GM23338 (cell line): ENCODE results near the gene NME1.

Experiments used
- CREB1 ChIP-seq: fragments of 250-450 bp; sonication (Bioruptor Pico); IDR thresholded peaks from 2 replicates; pipeline ENCODE4 v1.5.0; 2020; ENCODE audit warnings: low read depth, mild to moderate bottlenecking, moderate library complexity
- EZH2 ChIP-seq: fragments of 200-600 bp; sonication (generic); IDR thresholded peaks from one replicate; pipeline ENCODE4 v1.8.0; 2017; ENCODE audit warnings: antibody characterized with exemption, mild to moderate bottlenecking, low read depth; ENCODE audit not compliant: unreplicated experiment
- EZH2phosphoT487 ChIP-seq: fragments of 200-600 bp; sonication (generic); IDR thresholded peaks from one replicate; pipeline ENCODE4 v1.8.1; 2018; ENCODE audit warnings: antibody characterized with exemption; ENCODE audit not compliant: unreplicated experiment
- JUNB ChIP-seq: IDR thresholded peaks from one replicate; pipeline ENCODE4 v1.6.1; 2016; ENCODE audit warnings: antibody characterized with exemption; ENCODE audit not compliant: unreplicated experiment
- POLR2AphosphoS5 ChIP-seq: IDR thresholded peaks from 2 replicates; pipeline ENCODE4 v1.6.1; 2016; ENCODE audit warnings: antibody characterized with exemption, low read depth
- STAT1 ChIP-seq: IDR thresholded peaks from one replicate; pipeline ENCODE4 v1.6.1; 2016; ENCODE audit warnings: antibody characterized with exemption; ENCODE audit not compliant: unreplicated experiment
- ZNF462 ChIP-seq: fragments of 250-450 bp; sonication (Bioruptor Pico); IDR thresholded peaks from 2 replicates; pipeline ENCODE4 v1.5.0; 2020; ENCODE audit warnings: mild to moderate bottlenecking, moderate library complexity
- TF ChIP-seq, protein P1 (sequence below), 2 experiments: fragments of 200-600 bp in 1 of 2; sonication (generic) in 1 of 2; conservative IDR thresholded peaks; 2 replicates each; pipeline versions ENCODE4 v1.5.1 to v1.6.1; 2016 to 2017; ENCODE audit warnings: antibody characterized with exemption in 2 of 2, low read depth in 2 of 2, mild to moderate bottlenecking in 2 of 2, moderate library complexity in 1 of 2
- TF ChIP-seq, protein P2 (sequence below): IDR thresholded peaks from 2 replicates; pipeline ENCODE4 v1.6.1; 2016; ENCODE audit warnings: antibody characterized with exemption
- TF ChIP-seq, protein P3 (sequence below): IDR thresholded peaks from one replicate; pipeline ENCODE4 v1.6.1; 2018; ENCODE audit warnings: antibody characterized with exemption; ENCODE audit not compliant: unreplicated experiment

- TF ChIP-seq POLR2AphosphoS5 (no peak), JUNB (no peak), EZH2phosphoT487 (no peak), STAT1 (no peak), EZH2 (no peak), ZNF462 (no peak), CREB1 (CRISPR knock-in tag) (no peak)
- TF ChIP-seq, protein P1, sequence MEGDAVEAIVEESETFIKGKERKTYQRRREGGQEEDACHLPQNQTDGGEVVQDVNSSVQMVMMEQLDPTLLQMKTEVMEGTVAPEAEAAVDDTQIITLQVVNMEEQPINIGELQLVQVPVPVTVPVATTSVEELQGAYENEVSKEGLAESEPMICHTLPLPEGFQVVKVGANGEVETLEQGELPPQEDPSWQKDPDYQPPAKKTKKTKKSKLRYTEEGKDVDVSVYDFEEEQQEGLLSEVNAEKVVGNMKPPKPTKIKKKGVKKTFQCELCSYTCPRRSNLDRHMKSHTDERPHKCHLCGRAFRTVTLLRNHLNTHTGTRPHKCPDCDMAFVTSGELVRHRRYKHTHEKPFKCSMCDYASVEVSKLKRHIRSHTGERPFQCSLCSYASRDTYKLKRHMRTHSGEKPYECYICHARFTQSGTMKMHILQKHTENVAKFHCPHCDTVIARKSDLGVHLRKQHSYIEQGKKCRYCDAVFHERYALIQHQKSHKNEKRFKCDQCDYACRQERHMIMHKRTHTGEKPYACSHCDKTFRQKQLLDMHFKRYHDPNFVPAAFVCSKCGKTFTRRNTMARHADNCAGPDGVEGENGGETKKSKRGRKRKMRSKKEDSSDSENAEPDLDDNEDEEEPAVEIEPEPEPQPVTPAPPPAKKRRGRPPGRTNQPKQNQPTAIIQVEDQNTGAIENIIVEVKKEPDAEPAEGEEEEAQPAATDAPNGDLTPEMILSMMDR (conservative IDR thresholded peaks at IDR 0.05; ENCODE audit: low read depth in 2 of 2): no peak
- TF ChIP-seq, protein P2, sequence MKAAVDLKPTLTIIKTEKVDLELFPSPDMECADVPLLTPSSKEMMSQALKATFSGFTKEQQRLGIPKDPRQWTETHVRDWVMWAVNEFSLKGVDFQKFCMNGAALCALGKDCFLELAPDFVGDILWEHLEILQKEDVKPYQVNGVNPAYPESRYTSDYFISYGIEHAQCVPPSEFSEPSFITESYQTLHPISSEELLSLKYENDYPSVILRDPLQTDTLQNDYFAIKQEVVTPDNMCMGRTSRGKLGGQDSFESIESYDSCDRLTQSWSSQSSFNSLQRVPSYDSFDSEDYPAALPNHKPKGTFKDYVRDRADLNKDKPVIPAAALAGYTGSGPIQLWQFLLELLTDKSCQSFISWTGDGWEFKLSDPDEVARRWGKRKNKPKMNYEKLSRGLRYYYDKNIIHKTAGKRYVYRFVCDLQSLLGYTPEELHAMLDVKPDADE: no peak
- TF ChIP-seq, protein P3, sequence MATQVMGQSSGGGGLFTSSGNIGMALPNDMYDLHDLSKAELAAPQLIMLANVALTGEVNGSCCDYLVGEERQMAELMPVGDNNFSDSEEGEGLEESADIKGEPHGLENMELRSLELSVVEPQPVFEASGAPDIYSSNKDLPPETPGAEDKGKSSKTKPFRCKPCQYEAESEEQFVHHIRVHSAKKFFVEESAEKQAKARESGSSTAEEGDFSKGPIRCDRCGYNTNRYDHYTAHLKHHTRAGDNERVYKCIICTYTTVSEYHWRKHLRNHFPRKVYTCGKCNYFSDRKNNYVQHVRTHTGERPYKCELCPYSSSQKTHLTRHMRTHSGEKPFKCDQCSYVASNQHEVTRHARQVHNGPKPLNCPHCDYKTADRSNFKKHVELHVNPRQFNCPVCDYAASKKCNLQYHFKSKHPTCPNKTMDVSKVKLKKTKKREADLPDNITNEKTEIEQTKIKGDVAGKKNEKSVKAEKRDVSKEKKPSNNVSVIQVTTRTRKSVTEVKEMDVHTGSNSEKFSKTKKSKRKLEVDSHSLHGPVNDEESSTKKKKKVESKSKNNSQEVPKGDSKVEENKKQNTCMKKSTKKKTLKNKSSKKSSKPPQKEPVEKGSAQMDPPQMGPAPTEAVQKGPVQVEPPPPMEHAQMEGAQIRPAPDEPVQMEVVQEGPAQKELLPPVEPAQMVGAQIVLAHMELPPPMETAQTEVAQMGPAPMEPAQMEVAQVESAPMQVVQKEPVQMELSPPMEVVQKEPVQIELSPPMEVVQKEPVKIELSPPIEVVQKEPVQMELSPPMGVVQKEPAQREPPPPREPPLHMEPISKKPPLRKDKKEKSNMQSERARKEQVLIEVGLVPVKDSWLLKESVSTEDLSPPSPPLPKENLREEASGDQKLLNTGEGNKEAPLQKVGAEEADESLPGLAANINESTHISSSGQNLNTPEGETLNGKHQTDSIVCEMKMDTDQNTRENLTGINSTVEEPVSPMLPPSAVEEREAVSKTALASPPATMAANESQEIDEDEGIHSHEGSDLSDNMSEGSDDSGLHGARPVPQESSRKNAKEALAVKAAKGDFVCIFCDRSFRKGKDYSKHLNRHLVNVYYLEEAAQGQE: no peak
These were observed 25.3 kb upstream of the NME1 start for GRCh38 chr17:51128076-51128475.
